Ectodermal cell (in vitro differentiated cells): ENCODE data around the gene STAB1.

Experiments used
- H3K27ac ChIP-seq: 2 replicates; pipeline ENCODE4 v1.7.0; 2013; ENCODE audit warnings: mild to moderate bottlenecking, low read depth, low read length; ENCODE audit not compliant: insufficient read depth, poor library complexity, severe bottlenecking
- H3K27me3 ChIP-seq: 2 replicates; pipeline ENCODE4 v1.7.0; 2013; ENCODE audit warnings: mild to moderate bottlenecking, low read length; ENCODE audit not compliant: insufficient read depth, control insufficient read depth, poor library complexity, severe bottlenecking
- H3K36me3 ChIP-seq: one replicate; pipeline ENCODE4 v1.7.0; 2013; ENCODE audit warnings: low read length; ENCODE audit not compliant: control insufficient read depth, insufficient read depth
- H3K4me1 ChIP-seq: one replicate; pipeline ENCODE4 v1.7.0; 2013; ENCODE audit warnings: low read length; ENCODE audit not compliant: control insufficient read depth, insufficient read depth
- H3K4me3 ChIP-seq: 2 replicates; pipeline ENCODE4 v1.7.0; 2013; ENCODE audit warnings: low read depth, low read length, control low read depth; ENCODE audit not compliant: insufficient read depth
- H3K9me3 ChIP-seq: 2 replicates; pipeline ENCODE4 v1.7.0; 2013; ENCODE audit warnings: mild to moderate bottlenecking, low read length, moderate library complexity; ENCODE audit not compliant: control insufficient read depth
- WGBS, 2 experiments: methylation state at CpG; one replicate each; pipeline ENCODE4 v1.1.7; 2013; ENCODE audit warnings: missing lambda C conversion rate in 2 of 2; 5-methylcytosine and 5-hydroxymethylcytosine counted together

Gene STAB1

DNA sequence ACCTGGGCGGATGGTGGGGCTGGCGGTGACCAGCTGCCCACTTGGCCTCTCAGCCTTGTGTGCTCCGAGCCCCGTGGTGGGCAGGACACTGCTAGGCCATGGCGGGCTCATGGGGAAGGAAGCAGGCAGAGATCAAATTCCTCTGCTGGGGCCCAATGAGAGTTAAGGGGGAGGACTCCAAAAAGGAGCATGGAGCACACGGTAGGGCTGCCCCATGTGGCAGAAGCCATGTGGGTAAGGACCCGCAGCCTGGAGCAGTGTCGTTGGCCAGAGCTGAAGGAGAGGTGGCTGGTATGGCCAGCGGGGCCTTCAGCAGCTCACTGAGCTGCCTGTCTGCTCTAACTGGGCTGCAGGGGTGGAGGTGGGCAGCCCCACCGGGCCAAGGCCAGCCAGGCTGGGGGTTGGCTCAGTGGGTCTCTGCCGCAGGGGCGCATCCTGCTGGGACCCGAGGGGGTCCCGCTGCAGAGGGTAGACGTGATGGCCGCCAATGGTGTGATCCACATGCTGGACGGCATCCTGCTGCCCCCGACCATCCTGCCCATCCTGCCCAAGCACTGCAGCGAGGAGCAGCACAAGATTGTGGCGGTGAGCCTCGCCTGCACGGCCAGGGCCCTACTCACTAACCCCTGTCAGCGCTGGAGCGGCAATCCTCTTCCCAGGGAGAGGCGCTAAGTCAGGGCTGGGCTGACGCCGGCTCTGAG is 11.3 kb downstream of the STAB1 start:
- no peak overlapping the region for H3K4me3 ChIP-seq
- H3K9me3 ChIP-seq = no peaks in the 10 kb centered on the region
- no peak overlapping the region for H3K27ac ChIP-seq
- 88 to 91% methylated on average over 27 of the region's 27 CpGs for WGBS, 2 experiments
- no peaks in the 10 kb centered on the region for H3K36me3 ChIP-seq
- no peaks in the 10 kb centered on the region for H3K27me3 ChIP-seq
- H3K4me1 ChIP-seq = peaks cover 5% of the 10 kb centered on the region

DNA sequence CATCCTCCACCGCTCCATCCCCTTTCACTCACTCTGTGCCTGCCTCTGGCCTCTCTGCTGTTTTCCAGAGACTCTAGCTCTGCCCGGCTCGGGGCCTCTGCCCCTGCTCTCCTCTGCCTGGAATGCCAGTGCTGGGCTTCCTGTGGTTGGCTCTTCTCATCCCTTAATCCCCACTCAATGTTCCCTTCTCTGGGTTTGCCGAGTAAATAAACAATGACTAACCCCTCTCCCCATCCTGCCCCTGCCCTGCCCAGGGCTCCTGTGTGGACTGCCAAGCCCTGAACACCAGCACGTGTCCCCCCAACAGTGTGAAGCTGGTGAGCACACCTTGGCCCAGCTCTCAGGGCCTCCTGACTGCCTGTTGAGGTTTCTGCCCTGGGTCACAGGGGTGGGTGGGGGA is 12.2 kb downstream of the STAB1 start:
- Histone ChIP-seq H3K9me3 (no peaks in the 10 kb centered on the region), H3K4me1 (peaks cover 5% of the 10 kb centered on the region), H3K4me3 (no peak overlapping the region), H3K27me3 (no peaks in the 10 kb centered on the region), H3K36me3 (no peaks in the 10 kb centered on the region), H3K27ac (no peak overlapping the region)
- WGBS, 2 experiments = 56 to 60% methylated on average over 5 of the region's 5 CpGs

DNA sequence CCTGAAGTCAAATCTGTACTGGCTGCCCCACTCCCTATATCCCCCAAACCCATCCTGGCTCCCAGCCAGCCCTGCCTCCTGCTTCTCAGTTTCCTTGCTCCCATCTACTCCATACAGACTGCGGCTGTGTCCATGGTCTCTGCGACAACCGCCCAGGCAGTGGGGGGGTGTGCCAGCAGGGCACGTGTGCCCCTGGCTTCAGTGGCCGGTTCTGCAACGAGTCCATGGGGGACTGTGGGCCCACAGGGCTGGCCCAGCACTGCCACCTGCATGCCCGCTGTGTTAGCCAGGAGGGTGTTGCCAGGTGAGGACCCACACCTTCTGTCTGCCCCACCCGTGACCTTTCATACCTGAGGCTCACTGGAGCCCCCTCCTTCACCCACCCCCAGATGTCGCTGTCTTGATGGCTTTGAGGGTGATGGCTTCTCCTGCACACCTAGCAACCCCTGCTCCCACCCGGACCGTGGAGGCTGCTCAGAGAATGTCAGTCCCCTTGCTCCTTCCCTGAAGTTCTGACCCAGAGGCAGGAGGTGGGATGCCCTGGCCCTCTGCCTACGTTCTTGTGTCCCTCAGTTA is 14.7 kb downstream of the STAB1 start:
- H3K4me1 ChIP-seq = peaks cover 5% of the 10 kb centered on the region
- H3K36me3 ChIP-seq = no peaks in the 10 kb centered on the region
- H3K9me3 ChIP-seq = no peaks in the 10 kb centered on the region
- WGBS, 2 experiments = 88 to 89% methylated on average over 12 of the region's 12 CpGs
- H3K27me3 ChIP-seq = no peaks in the 10 kb centered on the region
- no peak overlapping the region for H3K4me3 ChIP-seq
- H3K27ac ChIP-seq = no peak overlapping the region

DNA sequence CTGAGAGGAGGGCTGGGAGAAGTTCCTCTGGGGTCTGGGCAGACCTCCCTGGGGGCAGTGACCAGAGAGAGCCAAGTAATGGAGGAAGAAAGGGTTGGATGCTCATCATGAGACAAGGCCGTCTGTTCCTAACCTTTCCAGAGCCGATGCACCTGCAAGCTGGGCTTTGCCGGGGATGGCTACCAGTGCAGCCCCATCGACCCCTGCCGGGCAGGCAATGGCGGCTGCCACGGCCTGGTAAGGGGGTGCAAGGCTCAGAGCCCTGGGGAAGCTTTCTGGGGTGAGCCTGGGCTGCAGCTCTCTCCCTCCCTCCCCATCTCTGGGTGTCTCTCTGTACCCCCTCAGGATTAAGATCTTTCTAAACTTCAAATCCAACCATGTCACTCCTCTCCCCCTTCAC is 16.4 kb downstream of the STAB1 start:
- H3K4me1 ChIP-seq = no peaks in the 10 kb centered on the region
- WGBS, 2 experiments = 86 to 89% methylated on average over 7 of the region's 7 CpGs
- H3K27ac ChIP-seq = no peak overlapping the region
- H3K4me3 ChIP-seq = no peak overlapping the region
- no peaks in the 10 kb centered on the region for H3K36me3 ChIP-seq
- no peaks in the 10 kb centered on the region for H3K9me3 ChIP-seq
- no peaks in the 10 kb centered on the region for H3K27me3 ChIP-seq

- Histone ChIP-seq H3K4me3 (no peak overlapping the region), H3K9me3 (no peaks in the 10 kb centered on the region), H3K27me3 (no peaks in the 10 kb centered on the region), H3K4me1 (no peaks in the 10 kb centered on the region), H3K36me3 (no peaks in the 10 kb centered on the region), H3K27ac (no peak overlapping the region)
- WGBS, 2 experiments = 73 to 81% methylated on average over 8 of the region's 8 CpGs
Measured at GRCh38 chr3:52512105-52512504, 17.0 kb downstream of the STAB1 start.

- Histone ChIP-seq H3K4me1 (no peaks in the 10 kb centered on the region), H3K9me3 (no peaks in the 10 kb centered on the region), H3K27ac (no peak overlapping the region), H3K27me3 (no peaks in the 10 kb centered on the region), H3K4me3 (no peak overlapping the region), H3K36me3 (no peaks in the 10 kb centered on the region)
- WGBS, 2 experiments = 87 to 89% methylated on average over 17 of the region's 17 CpGs
Measured at GRCh38 chr3:52512727-52513126, 17.6 kb downstream of the STAB1 start.

DNA sequence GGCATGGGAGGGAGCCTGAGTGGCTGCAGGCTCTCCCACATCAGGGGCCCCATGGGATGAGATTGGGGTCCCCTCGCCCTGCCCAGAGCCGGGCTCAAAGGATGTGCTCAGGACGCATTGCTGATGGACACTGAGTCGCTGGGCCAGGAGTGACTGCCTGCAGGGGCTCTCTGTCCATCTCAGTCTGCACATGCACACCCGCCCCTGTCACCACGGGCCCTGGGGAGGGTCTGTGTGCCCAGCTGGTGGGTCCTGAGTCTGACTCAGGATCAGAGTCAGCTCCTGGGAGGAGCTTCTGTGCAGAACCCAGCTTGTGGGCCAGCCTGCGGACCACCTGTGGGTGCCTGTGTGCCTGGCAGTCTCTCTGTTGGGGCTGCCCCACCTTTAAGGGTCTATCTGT is 18.1 kb downstream of the STAB1 start:
- Histone ChIP-seq H3K27ac (no peak overlapping the region), H3K9me3 (no peaks in the 10 kb centered on the region), H3K4me1 (no peaks in the 10 kb centered on the region), H3K36me3 (no peaks in the 10 kb centered on the region), H3K27me3 (peaks cover 4% of the 10 kb centered on the region), H3K4me3 (no peak overlapping the region)
- WGBS, 2 experiments = 87 to 89% methylated on average over 7 of the region's 7 CpGs

- Histone ChIP-seq H3K27ac (no peak overlapping the region), H3K36me3 (no peaks in the 10 kb centered on the region), H3K27me3 (peaks cover 7% of the 10 kb centered on the region), H3K9me3 (no peaks in the 10 kb centered on the region), H3K4me1 (no peaks in the 10 kb centered on the region), H3K4me3 (no peak overlapping the region)
- WGBS, 2 experiments = 88 to 89% methylated on average over 10 to 11 of the region's 11 CpGs
Measured at GRCh38 chr3:52514576-52514975, 19.4 kb downstream of the STAB1 start.

- peaks cover 7% of the 10 kb centered on the region for H3K27me3 ChIP-seq
- WGBS, 2 experiments = 89 to 92% methylated on average over 6 of the region's 6 CpGs
Measured at GRCh38 chr3:52515192-52515591, 20.1 kb downstream of the STAB1 start.

GRCh38 chr3:52516509-52517195 is 21.5 kb downstream of the STAB1 start:
- 91 to 94% methylated on average over 19 of the region's 19 CpGs for WGBS, 2 experiments
- H3K36me3 ChIP-seq = no peaks in the 10 kb centered on the region
- H3K4me3 ChIP-seq = no peak overlapping the region
- peaks cover 7% of the 10 kb centered on the region for H3K27me3 ChIP-seq
- no peaks in the 10 kb centered on the region for H3K9me3 ChIP-seq
- H3K27ac ChIP-seq = no peak overlapping the region
- no peaks in the 10 kb centered on the region for H3K4me1 ChIP-seq

More at GRCh38 chr3:52515192-52515591, 20.1 kb downstream of the STAB1 start:
- Histone ChIP-seq H3K4me1 (no peaks in the 10 kb centered on the region), H3K36me3 (no peaks in the 10 kb centered on the region), H3K4me3 (no peak overlapping the region), H3K9me3 (no peaks in the 10 kb centered on the region), H3K27ac (no peak overlapping the region)
